Adrenal gland (tissue), 5 donors: Measurements from ENCODE around the gene TFE3.

Experiments
- POLR2A ChIP-seq, 2 donors: fragments of 450-650 bp; IDR thresholded peaks; one replicate each; pipeline ENCODE4 v1.6.1; 2017; ENCODE audit warnings: antibody characterized with exemption in 2 of 2, mild to moderate bottlenecking in 2 of 2, moderate library complexity in 1 of 2
- TF ChIP-seq, protein P1 (sequence below), 6 experiments: fragments of 450-650 bp in 4 of 6; fragments of 200-600 bp in 2 of 6; sonication (generic) in 1 of 6; IDR thresholded peaks; 1 replicate in 5 of 6; 2 replicates in 1 of 6; pipeline versions ENCODE4 v1.5.1 to v1.8.0; 2016 to 2021; ENCODE audit warnings: antibody characterized with exemption in 6 of 6, mild to moderate bottlenecking in 2 of 6, moderate library complexity in 1 of 6
- donor health status: DM: no; HTN: no; CAD: no.

GRCh38 chrX:49069038-49069437 is 25.9 kb upstream of the TFE3 start:
- no peak for TF ChIP-seq POLR2A (IDR thresholded peaks at IDR 0.05)
- TF ChIP-seq, protein P1, sequence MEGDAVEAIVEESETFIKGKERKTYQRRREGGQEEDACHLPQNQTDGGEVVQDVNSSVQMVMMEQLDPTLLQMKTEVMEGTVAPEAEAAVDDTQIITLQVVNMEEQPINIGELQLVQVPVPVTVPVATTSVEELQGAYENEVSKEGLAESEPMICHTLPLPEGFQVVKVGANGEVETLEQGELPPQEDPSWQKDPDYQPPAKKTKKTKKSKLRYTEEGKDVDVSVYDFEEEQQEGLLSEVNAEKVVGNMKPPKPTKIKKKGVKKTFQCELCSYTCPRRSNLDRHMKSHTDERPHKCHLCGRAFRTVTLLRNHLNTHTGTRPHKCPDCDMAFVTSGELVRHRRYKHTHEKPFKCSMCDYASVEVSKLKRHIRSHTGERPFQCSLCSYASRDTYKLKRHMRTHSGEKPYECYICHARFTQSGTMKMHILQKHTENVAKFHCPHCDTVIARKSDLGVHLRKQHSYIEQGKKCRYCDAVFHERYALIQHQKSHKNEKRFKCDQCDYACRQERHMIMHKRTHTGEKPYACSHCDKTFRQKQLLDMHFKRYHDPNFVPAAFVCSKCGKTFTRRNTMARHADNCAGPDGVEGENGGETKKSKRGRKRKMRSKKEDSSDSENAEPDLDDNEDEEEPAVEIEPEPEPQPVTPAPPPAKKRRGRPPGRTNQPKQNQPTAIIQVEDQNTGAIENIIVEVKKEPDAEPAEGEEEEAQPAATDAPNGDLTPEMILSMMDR (IDR thresholded peaks at IDR 0.05) = no peak
